GM23338 (cell line): ENCODE measurements around the gene PLRG1. TPM values are rescaled to one million over a fixed set of nuclear protein-coding genes. Genes with fewer than 3 reads are reported as not detected.

Experiments used
- ATAC-seq: fragments of 200-7000 bp; cut with Tn5 transposase; 3 replicates; pipeline ENCODE4 v1.9.1; 2020
- DNase-seq: peaks from one replicate; pipeline ENCODE4 v3.0.0-alpha.2; 2015; ENCODE audit warnings: low spot score
- H2AFZ ChIP-seq: fragments of 200-600 bp; sonication (generic); 2 replicates; pipeline ENCODE4 v1.8.0; 2016; ENCODE audit warnings: antibody characterized with exemption, mild to moderate bottlenecking, moderate library complexity
- H3F3A ChIP-seq: fragments of 200-600 bp; sonication (generic); replicated peaks from 2 replicates; pipeline ENCODE4 v1.8.0; 2017; ENCODE audit warnings: antibody characterized with exemption, mixed run types, low read depth
- H3K27ac ChIP-seq: fragments of 200-600 bp; sonication (generic); 2 replicates; pipeline ENCODE4 v1.6.1; 2016; ENCODE audit warnings: low read depth
- H3K27me3 ChIP-seq: fragments of 200-600 bp; sonication (generic); 2 replicates; pipeline ENCODE4 v1.8.0; 2016; ENCODE audit warnings: mild to moderate bottlenecking, mixed run types, moderate library complexity; ENCODE audit not compliant: insufficient read depth
- H3K36me3 ChIP-seq: fragments of 200-600 bp; sonication (generic); 2 replicates; pipeline ENCODE4 v1.8.0; 2016; ENCODE audit warnings: mild to moderate bottlenecking; ENCODE audit not compliant: insufficient read depth
- H3K4me1 ChIP-seq: fragments of 200-600 bp; sonication (generic); 2 replicates; pipeline ENCODE4 v1.8.0; 2016; ENCODE audit warnings: mild to moderate bottlenecking, moderate library complexity; ENCODE audit not compliant: insufficient read depth
- H3K4me2 ChIP-seq: fragments of 200-600 bp; sonication (generic); 2 replicates; pipeline ENCODE4 v1.7.1; 2017; ENCODE audit warnings: mixed run types
- H3K4me3 ChIP-seq: fragments of 200-600 bp; sonication (generic); 2 replicates; pipeline ENCODE4 v1.6.1; 2016; ENCODE audit warnings: mixed run types
- H3K79me2 ChIP-seq: fragments of 200-600 bp; sonication (generic); replicated peaks from 2 replicates; pipeline ENCODE4 v1.8.0; 2017; ENCODE audit warnings: mild to moderate bottlenecking; ENCODE audit not compliant: insufficient read depth
- H3K9me2 ChIP-seq: fragments of 200-600 bp; sonication (generic); 2 replicates; pipeline ENCODE4 v1.8.0; 2017; ENCODE audit not compliant: insufficient read depth
- H4K20me1 ChIP-seq: fragments of 200-600 bp; sonication (generic); replicated peaks from 2 replicates; pipeline ENCODE4 v1.8.0; 2017; ENCODE audit warnings: mild to moderate bottlenecking; ENCODE audit not compliant: insufficient read depth
- H3K27ac Mint-ChIP-seq: 2 replicates; pipeline ENCODE4 v1.8.0; 2020; ENCODE audit warnings: inconsistent platforms, mild to moderate bottlenecking, moderate library complexity, mixed read lengths
- H3K27me3 Mint-ChIP-seq: 3 replicates; pipeline ENCODE4 v1.8.0; 2022; ENCODE audit warnings: low read depth, mild to moderate bottlenecking, moderate library complexity, mixed read lengths, inconsistent platforms; ENCODE audit not compliant: insufficient read depth, poor library complexity
- H3K36me3 Mint-ChIP-seq: 3 replicates; pipeline ENCODE4 v1.8.0; 2021; ENCODE audit warnings: low read depth, mild to moderate bottlenecking, inconsistent platforms, moderate library complexity, mixed read lengths
- H3K4me1 Mint-ChIP-seq: 3 replicates; pipeline ENCODE4 v1.8.0; 2020; ENCODE audit warnings: mild to moderate bottlenecking, inconsistent platforms, mixed read lengths
- H3K4me3 Mint-ChIP-seq: 3 replicates; pipeline ENCODE4 v1.8.0; 2021; ENCODE audit warnings: moderate library complexity, mild to moderate bottlenecking, inconsistent platforms, mixed read lengths
- H3K9me3 Mint-ChIP-seq: 3 replicates; pipeline ENCODE4 v1.8.0; 2020; ENCODE audit warnings: moderate library complexity, mild to moderate bottlenecking, inconsistent platforms, mixed read lengths
- CREB1 ChIP-seq: fragments of 250-450 bp; sonication (Bioruptor Pico); IDR thresholded peaks from 2 replicates; pipeline ENCODE4 v1.5.0; 2020; ENCODE audit warnings: low read depth, mild to moderate bottlenecking, moderate library complexity
- ETS1 ChIP-seq: IDR thresholded peaks from 2 replicates; pipeline ENCODE4 v1.6.1; 2016; ENCODE audit warnings: antibody characterized with exemption
- EZH2phosphoT487 ChIP-seq: fragments of 200-600 bp; sonication (generic); IDR thresholded peaks from one replicate; pipeline ENCODE4 v1.8.1; 2018; ENCODE audit warnings: antibody characterized with exemption; ENCODE audit not compliant: unreplicated experiment
- ZNF114 ChIP-seq: fragments of 250-450 bp; sonication (Bioruptor Pico); IDR thresholded peaks from 2 replicates; pipeline ENCODE4 v1.5.0; 2020; ENCODE audit warnings: mild to moderate bottlenecking, moderate library complexity
- ZNF331 ChIP-seq: fragments of 250-450 bp; sonication (Bioruptor Pico); IDR thresholded peaks from 2 replicates; pipeline ENCODE4 v1.5.0; 2020; ENCODE audit warnings: low read depth, mild to moderate bottlenecking, moderate library complexity
- ZNF462 ChIP-seq: fragments of 250-450 bp; sonication (Bioruptor Pico); IDR thresholded peaks from 2 replicates; pipeline ENCODE4 v1.5.0; 2020; ENCODE audit warnings: mild to moderate bottlenecking, moderate library complexity
- polyA plus RNA-seq: library from polyadenylated mRNA; unstranded; fragments of >200 nt; fragmentation: Nextera tagmentation; extraction: Ambion mirVana; gene quantifications from 2 replicates; pipeline ENCODE4 v1.2.1, GENCODE V29; 2016
- total RNA-seq: library from RNA; depleted of rRNA; stranded (reverse); fragments of >200 nt; shearing (Covaris generic); gene quantifications from 2 replicates; pipeline ENCODE4 v1.2.3, GENCODE V29; 2014

The PLRG1 gene
- total and polyA plus RNA-seq, 2 experiments from 2014 or later, result 77.3 to 82.7 TPM

GRCh38 chr4:154529728-154530519 lies 20.3 kb downstream of the PLRG1 start:
- DNase-seq (no peak), ATAC-seq (no peak)
- no peaks in the 10 kb centered on the region for H3K36me3 Mint-ChIP-seq
- no peaks in the 10 kb centered on the region for H3K4me1 ChIP-seq
- no peak overlapping the region for H2AFZ ChIP-seq
- H3K9me3 Mint-ChIP-seq, result no peaks in the 10 kb centered on the region
- H3K79me2 ChIP-seq, result no peaks in the 10 kb centered on the region
- H3K27me3 ChIP-seq, result no peaks in the 10 kb centered on the region
- H3K36me3 ChIP-seq, result no peaks in the 10 kb centered on the region
- no peak overlapping the region for H3K4me3 Mint-ChIP-seq
- no peaks in the 10 kb centered on the region for H3F3A ChIP-seq
- no peak for TF ChIP-seq ZNF331
- TF ChIP-seq EZH2phosphoT487, result no peak
- no peak for TF ChIP-seq ZNF462 (CRISPR knock-in tag)
- TF ChIP-seq CREB1, result no peak
- TF ChIP-seq ZNF114 (CRISPR knock-in tag), result no peak
- TF ChIP-seq ETS1, result no peak
- H3K4me1 Mint-ChIP-seq, result peaks cover 13% of the 10 kb centered on the region
- no peak overlapping the region for H3K27ac ChIP-seq
- H3K27me3 Mint-ChIP-seq, result peaks cover 2% of the 10 kb centered on the region
- H3K4me3 ChIP-seq, result no peak overlapping the region
- H4K20me1 ChIP-seq, result no peaks in the 10 kb centered on the region
- no peaks in the 10 kb centered on the region for H3K9me2 ChIP-seq
- no peak overlapping the region for H3K27ac Mint-ChIP-seq
- H3K4me2 ChIP-seq, result no peak overlapping the region
